ENCODE results near the gene UBE2L3. TPM values are rescaled to one million over a fixed set of nuclear protein-coding genes. Genes with fewer than 3 reads are reported as not detected.

Gene UBE2L3
- total and polyA plus RNA-seq, 2 of the 13 experiments (the other 11 are each of a cell fraction or from before 2014, with no cell fraction given), result 30.2 to 58.1 TPM

DNA sequence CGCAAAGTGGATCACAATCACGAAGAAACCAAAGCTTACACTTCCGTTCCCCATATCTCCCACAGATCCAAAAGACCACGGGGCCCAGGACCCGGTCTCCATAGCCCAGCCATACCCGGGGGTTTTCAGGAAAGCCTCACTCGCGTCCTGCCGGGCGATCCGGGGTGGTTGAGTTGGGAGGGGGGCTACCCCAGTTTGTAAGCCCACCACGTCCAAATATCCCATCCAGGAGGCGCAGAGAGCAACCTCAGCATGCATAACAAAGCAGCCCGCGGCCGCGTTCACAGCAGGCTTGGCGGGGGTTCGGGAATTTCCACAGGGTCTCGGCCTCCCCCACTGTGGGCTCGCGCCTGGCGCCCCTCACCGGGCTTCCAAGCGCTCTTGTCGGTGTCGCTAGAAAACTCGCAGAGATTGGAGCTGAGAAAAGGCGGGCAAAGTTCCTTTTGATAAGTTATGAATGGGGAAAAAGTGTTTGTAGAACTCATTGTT lies 84.1 kb downstream of the UBE2L3 start (continued):
- TF ChIP-seq SP2 (CRISPR knock-in tag; IDR thresholded peaks at IDR 0.05) (no peak), BRF2 (CRISPR knock-in tag; IDR thresholded peaks at IDR 0.05) (no peak), TMF1 (CRISPR knock-in tag; IDR thresholded peaks at IDR 0.05; ENCODE audit: low read depth) (no peak), ONECUT2 (CRISPR knock-in tag; IDR thresholded peaks at IDR 0.05) (no peak), ZNF383 (CRISPR knock-in tag; IDR thresholded peaks at IDR 0.05; ENCODE audit: borderline replicate concordance) (no peak), ZNF607 (CRISPR knock-in tag; IDR thresholded peaks at IDR 0.05; ENCODE audit: borderline replicate concordance) (0 out of 2 replicates have a peak, but pooled peaks have one; percentile 24), MEIS2 (CRISPR knock-in tag; IDR thresholded peaks at IDR 0.05) (no peak), ZSCAN9 (CRISPR knock-in tag; IDR thresholded peaks at IDR 0.05; ENCODE audit: borderline replicate concordance) (no peak), GATAD1 (CRISPR knock-in tag; IDR thresholded peaks at IDR 0.05) (no peak), ZNF552 (CRISPR knock-in tag; IDR thresholded peaks at IDR 0.05; ENCODE audit: borderline replicate concordance) (no peak), CREB3 (CRISPR knock-in tag; IDR thresholded peaks at IDR 0.05) (no peak), HNRNPLL (IDR thresholded peaks at IDR 0.05; ENCODE audit: low read depth, low read length, poor library complexity, severe bottlenecking) (no peak), ZNF703 (CRISPR knock-in tag; IDR thresholded peaks at IDR 0.05; ENCODE audit: borderline replicate concordance) (no peak), SOX6 (IDR thresholded peaks at IDR 0.05) (no peak), SOX6 (CRISPR knock-in tag; IDR thresholded peaks at IDR 0.05) (peak; percentile 51; the same call in 1 of the 2 replicates), SOX13 (IDR thresholded peaks at IDR 0.05) (no peak), SOX13 (CRISPR knock-in tag; conservative IDR thresholded peaks at IDR 0.05 in 1 of 2, IDR thresholded peaks at IDR 0.05 in 1 of 2) (no peak), ZNF563 (CRISPR knock-in tag; IDR thresholded peaks at IDR 0.05) (no peak), ZFP62 (CRISPR knock-in tag; IDR thresholded peaks at IDR 0.05) (no peak), ZNF253 (CRISPR knock-in tag; IDR thresholded peaks at IDR 0.05; ENCODE audit: borderline replicate concordance) (no peak), DPF2 (CRISPR knock-in tag; IDR thresholded peaks at IDR 0.05; ENCODE audit: borderline replicate concordance, low read depth) (no peak), EZH2 (conservative IDR thresholded peaks at IDR 0.05; ENCODE audit: low read depth, low read length) (no peak), THAP11 (CRISPR knock-in tag; IDR thresholded peaks at IDR 0.05) (no peak), POGZ (CRISPR knock-in tag; IDR thresholded peaks at IDR 0.05) (no peak), ISL2 (CRISPR knock-in tag; IDR thresholded peaks at IDR 0.05) (no peak)
- TF ChIP-seq, protein P1, sequence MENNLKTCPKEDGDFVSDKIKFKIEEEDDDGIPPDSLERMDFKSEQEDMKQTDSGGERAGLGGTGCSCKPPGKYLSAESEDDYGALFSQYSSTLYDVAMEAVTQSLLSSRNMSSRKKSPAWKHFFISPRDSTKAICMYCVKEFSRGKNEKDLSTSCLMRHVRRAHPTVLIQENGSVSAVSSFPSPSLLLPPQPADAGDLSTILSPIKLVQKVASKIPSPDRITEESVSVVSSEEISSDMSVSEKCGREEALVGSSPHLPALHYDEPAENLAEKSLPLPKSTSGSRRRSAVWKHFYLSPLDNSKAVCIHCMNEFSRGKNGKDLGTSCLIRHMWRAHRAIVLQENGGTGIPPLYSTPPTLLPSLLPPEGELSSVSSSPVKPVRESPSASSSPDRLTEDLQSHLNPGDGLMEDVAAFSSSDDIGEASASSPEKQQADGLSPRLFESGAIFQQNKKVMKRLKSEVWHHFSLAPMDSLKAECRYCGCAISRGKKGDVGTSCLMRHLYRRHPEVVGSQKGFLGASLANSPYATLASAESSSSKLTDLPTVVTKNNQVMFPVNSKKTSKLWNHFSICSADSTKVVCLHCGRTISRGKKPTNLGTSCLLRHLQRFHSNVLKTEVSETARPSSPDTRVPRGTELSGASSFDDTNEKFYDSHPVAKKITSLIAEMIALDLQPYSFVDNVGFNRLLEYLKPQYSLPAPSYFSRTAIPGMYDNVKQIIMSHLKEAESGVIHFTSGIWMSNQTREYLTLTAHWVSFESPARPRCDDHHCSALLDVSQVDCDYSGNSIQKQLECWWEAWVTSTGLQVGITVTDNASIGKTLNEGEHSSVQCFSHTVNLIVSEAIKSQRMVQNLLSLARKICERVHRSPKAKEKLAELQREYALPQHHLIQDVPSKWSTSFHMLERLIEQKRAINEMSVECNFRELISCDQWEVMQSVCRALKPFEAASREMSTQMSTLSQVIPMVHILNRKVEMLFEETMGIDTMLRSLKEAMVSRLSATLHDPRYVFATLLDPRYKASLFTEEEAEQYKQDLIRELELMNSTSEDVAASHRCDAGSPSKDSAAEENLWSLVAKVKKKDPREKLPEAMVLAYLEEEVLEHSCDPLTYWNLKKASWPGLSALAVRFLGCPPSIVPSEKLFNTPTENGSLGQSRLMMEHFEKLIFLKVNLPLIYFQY (CRISPR knock-in tag; IDR thresholded peaks at IDR 0.05; ENCODE audit: borderline replicate concordance), result no peak
